GM18868 (cell line): ENCODE measurements around the gene PRUNE1.

Experiments used
- ATAC-seq: cut with Tn5 transposase; IDR thresholded peaks from one replicate; pipeline ENCODE4 v1.9.1; 2021; ENCODE audit warnings: mild to moderate bottlenecking, moderate library complexity; ENCODE audit not compliant: unreplicated experiment

Gene PRUNE1, protein sequence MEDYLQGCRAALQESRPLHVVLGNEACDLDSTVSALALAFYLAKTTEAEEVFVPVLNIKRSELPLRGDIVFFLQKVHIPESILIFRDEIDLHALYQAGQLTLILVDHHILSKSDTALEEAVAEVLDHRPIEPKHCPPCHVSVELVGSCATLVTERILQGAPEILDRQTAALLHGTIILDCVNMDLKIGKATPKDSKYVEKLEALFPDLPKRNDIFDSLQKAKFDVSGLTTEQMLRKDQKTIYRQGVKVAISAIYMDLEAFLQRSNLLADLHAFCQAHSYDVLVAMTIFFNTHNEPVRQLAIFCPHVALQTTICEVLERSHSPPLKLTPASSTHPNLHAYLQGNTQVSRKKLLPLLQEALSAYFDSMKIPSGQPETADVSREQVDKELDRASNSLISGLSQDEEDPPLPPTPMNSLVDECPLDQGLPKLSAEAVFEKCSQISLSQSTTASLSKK

DNA sequence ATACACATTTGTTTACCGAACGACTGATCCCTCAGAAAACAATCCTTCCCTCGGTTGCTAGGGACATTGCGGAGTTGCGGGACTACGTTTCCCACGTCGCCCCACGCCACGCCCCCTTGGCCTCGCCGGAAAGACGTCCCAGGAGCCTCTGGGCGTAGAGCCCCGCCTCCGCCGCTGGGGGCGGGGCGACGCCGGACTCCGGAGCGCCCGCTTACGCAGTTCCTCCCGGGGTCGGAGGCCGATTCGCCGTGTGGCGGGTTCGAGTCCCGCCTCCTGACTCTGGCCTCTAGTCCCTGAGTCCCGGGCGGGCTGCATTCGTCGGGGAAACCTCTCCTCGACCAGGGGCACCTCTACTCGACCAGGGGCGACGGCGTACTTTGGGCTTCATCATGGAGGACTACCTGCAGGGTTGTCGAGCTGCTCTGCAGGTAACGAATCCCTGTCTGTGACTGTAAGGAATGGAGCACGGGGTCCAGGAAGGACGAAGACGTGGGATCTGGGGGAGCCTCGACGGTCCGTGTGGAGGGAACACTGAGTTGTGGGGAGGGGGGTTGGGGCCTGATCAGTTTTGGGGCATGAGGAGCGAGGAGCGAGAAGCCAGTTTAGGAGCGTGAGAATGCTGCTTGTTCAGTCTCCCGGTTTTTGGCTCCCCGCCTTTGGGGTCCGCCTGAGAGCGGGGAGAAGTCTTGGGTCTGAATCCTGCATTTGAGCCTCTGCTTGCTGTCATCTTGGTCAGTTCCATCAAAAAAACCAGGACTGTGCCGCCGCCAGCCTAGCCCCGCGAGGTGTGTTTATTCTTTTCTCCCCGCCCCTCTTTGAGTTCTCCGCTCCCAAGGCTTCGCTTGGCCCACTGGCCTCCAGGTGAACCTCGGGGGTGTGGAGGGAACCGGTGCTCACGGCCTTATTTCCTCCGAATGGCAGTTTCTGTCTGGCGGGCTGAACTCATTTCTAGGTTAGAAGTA is at the start of gene PRUNE1:
TSS of gene PRUNE1 (plus strand) at position 206 of the 962 bp plus-strand sequence. CDS start at position 390, 184 bp downstream.
- ATAC-seq, result peak; percentile 72

DNA sequence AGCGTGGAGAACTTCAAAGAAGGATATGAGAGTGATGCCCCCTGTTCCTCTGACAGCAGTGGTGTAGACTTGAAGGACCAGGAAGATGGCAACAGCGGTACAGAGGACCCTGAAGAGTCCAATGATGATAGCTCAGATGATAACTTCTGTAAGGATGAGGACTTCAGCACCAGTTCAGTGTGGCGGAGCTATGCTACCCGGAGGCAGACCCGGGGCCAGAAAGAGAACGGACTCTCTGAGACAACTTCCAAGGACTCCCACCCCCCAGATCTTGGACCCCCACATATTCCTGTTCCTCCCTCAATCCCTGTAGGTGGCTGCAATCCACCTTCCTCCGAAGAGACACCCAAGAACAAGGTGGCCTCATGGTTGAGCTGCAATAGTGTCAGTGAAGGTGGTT is 47.6 kb upstream of the PRUNE1 start:
- ATAC-seq, result no peak

DNA sequence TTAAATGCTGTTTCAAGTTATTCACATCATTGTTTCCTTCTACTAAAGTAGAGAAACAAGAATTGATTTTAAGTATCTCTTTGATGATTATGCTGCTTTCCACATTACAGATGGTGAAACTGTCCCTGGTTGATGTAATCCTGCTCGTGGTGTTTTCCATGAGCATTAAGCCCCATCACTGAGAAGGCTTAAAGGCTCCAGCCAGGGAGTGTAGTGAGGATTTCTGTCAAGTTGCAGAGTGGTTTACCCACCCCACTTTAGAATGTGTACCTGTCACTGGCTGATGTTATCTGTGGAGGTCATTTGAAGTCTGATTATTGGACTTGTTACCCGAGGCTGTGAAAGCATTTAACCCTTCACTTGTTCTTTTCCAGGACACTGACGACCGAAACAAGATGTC is 46.5 kb upstream of the PRUNE1 start:
- no peak for ATAC-seq

DNA sequence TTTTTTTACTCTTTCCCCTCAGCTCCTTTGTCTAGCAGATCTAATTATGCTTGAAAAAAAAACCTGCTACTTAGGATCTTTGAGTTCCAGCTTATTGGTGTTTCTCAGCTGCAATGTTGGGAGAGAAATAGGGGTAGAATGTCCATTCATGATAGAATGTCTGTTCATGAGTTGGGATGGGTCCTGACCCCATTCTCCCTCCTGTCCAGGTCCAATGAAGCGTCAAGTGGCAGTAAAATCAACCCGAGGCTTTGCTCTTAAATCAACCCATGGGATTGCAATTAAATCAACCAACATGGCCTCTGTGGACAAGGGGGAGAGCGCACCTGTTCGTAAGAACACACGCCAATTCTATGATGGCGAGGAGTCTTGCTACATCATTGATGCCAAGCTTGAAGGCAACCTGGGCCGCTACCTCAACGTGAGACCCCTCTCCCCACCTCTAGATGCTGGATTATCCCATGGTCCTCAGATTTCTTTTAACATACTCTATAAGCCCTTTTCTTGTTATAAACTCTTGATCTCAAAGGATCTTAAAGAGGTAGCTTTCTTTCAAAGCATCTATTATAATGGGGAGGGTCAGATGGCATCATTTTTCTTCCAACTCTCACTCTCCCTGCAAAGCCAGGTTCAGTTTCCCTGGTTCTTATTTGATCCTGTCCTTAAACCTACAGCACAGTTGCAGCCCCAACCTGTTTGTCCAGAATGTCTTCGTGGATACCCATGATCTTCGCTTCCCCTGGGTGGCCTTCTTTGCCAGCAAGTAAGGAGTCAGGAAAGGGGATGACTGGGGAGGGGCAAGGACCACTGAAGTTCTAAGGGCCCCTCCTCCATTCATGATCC is 44.7 kb upstream of the PRUNE1 start:
- no peak for ATAC-seq

DNA sequence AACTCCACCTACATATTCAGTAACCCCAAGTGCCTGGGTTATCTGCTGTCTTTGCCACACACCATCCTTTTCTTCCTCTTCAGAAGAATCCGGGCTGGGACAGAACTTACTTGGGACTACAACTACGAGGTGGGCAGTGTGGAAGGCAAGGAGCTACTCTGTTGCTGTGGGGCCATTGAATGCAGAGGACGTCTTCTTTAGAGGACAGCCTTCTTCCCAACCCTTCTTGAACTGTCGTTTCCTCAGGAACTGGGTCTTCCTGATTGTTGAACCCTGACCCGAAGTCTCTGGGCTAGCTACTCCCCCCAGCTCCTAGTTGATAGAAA is 44.1 kb upstream of the PRUNE1 start:
- no peak for ATAC-seq

DNA sequence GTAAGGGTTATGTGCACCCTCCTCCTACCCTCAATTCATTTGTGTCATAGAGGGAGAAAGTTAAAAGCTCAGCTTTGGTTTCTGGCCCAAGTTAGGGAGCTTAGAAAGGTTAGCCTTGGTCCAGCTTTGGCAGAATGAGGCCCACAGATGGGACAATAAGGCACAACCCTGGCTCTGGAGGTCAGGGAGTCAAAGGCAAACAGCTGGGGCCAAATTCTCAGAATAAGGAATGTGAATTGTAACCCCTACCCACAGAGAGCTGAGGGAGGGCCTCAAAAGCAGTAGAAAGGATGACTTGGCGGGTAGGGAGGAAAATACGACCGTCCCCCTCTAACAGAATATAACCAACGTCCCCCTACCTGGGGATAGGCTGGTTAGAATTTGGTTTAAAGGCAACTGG is 42.6 kb upstream of the PRUNE1 start:
- no peak for ATAC-seq

GRCh38 chr1:150966011-150966410 is 42.2 kb upstream of the PRUNE1 start:
- no peak for ATAC-seq

- ATAC-seq, result no peak
These were observed 40.3 kb upstream of the PRUNE1 start for GRCh38 chr1:150967936-150968335.

DNA sequence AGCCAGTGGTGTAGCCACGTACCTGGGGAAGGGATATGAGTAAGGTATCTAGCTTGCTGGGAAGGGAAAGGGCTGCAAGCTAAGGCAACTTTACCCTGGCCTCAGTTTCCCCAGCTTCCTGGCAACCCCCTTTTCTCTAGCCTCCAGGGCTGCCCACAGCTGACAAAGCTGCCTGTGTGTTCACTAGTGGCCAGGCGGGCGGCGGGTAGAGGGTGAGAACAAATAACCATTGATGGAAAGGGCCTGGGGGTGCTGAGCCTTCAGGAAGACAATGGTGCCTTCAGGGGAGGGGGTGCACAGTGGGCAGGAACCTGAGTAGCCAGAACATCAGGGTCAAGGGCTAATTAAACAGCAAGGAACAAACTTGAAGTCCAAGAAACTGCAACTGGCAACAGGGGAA is 39.8 kb upstream of the PRUNE1 start:
- ATAC-seq, result no peak

GRCh38 chr1:150969626-150970025 is 38.6 kb upstream of the PRUNE1 start:
- no peak for ATAC-seq

DNA sequence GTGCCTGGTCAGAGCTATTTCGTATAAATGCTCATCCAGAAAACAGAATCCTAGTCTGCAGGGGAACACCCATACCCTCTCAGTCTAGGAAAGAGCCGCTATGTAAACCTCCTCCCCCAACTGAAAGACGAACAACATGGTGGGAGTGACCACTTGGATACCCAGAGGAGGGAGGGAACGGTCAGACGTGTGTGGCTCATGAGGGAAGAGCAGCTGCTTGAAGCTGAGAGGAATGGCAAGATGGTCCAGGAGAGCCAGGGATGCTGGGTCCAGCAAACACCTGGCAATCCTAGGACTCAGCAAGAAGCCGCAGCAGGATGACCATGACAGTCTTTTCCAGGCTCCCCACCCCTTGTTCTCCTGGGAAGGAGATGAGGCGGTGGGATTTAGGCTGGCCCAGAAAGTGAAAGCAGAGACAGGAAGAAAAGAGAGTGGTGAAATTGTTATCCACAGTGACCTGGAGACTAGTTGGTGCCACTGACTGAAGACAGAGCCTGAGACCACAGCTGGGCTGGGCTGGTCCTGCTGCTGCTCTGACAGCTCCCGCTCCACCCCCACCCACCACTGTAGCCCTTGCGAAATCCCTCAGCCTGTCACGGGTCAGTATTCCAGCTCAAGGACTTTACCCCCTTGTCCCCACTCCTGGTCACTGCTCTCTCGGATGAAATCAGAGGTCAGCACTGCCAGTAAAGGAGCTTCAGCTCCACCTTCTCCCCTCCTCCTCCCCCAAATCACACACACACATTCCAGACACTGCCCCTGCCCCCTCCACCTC is 37.3 kb upstream of the PRUNE1 start:
- no peak for ATAC-seq

- no peak for ATAC-seq
These were observed 36.4 kb upstream of the PRUNE1 start for GRCh38 chr1:150971583-150972416.

- ATAC-seq, result no peak
These were observed 35.8 kb upstream of the PRUNE1 start for GRCh38 chr1:150972417-150972940.

- ATAC-seq, result no peak
These were observed 34.9 kb upstream of the PRUNE1 start for GRCh38 chr1:150973258-150973835.

- ATAC-seq, result peak; percentile 42
These were observed 34.2 kb upstream of the PRUNE1 start for GRCh38 chr1:150973836-150974579.

DNA sequence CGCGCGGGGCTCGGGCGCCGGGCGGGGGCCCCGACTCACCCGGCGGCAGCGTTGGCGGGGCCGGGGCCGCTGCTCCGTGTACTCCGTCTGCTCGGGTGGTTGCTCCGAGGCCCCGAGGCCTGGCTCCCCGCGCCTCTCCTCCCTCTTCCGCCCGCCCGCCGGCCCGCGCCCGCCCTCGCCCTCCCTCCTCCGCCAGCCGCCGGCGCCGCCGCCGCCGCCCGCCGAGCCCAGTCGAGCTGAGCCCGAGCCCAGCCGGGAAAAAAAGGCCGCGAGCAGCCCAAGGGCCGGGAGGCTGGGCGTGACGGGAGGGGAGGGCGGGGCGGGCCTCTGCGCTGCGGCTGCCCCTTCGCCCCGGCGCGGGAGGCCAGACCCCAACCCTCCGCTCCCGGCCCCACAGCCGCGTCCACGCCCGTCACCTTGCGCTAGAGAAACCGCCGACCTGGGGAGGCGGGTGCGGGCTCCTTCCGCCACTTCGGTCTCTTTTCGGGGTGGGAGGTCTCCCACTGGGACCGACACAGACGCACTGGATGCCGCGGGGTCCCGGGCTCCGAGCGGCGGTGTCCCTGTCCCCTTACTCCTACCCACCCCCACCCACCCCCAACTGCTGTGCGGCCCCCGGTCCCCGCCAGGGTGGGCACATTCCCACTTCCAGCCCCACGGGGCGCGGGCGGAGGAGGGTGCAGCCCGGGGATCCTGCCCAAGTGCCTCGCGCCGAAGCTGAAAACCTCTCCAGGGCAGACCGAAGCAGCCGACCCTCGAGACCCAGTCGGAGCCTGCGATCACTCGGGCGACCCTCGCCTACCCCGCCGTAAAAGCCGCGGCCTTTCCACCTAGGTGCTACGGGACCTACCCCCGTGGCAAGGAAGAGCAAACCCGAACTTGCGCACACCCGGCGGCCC is 33.4 kb upstream of the PRUNE1 start, which contains the start of gene CERS2:
TSS of gene CERS2 (minus strand) at position 256 of the 899 bp plus-strand sequence. CDS start 5,745 bp downstream, outside the sequence.
- peak; percentile 56 for ATAC-seq

DNA sequence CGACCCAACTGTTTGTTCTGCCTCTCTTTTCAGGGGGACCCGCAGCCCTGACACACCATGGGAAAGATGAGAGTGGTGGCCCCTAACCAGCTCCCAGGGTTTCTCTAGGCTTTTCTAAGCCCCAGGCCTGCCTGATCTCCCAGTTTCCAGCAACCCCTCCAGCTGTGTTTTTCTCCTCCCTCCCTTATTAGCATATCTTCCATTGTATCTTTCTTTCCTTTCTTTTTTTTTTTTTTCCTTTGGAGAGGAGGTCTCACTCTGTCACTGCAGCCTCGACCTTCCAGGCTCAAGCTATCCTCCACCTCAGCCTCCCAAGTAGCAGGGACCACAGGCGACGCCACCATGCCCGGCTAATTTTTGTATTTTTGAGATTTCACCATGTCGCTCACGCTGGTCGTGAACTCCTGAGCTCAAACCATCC is 31.8 kb upstream of the PRUNE1 start:
- ATAC-seq, result no peak
